HG02759 (cell line): Measurements from ENCODE around the gene RNF181.
"Not testable (repeated sequence)": the region's sequence is repeated elsewhere in the genome, so short reads cannot be mapped to it uniquely, and the experiment has no call there.

Source experiments
- ATAC-seq: cut with Tn5 transposase; IDR thresholded peaks from one replicate; pipeline ENCODE4 v1.9.1; 2021; ENCODE audit warnings: mild to moderate bottlenecking, moderate library complexity; ENCODE audit not compliant: unreplicated experiment

Gene RNF181

GRCh38 chr2:85577063-85577385 lies 18.5 kb upstream of the RNF181 start:
- ATAC-seq = no peak

DNA sequence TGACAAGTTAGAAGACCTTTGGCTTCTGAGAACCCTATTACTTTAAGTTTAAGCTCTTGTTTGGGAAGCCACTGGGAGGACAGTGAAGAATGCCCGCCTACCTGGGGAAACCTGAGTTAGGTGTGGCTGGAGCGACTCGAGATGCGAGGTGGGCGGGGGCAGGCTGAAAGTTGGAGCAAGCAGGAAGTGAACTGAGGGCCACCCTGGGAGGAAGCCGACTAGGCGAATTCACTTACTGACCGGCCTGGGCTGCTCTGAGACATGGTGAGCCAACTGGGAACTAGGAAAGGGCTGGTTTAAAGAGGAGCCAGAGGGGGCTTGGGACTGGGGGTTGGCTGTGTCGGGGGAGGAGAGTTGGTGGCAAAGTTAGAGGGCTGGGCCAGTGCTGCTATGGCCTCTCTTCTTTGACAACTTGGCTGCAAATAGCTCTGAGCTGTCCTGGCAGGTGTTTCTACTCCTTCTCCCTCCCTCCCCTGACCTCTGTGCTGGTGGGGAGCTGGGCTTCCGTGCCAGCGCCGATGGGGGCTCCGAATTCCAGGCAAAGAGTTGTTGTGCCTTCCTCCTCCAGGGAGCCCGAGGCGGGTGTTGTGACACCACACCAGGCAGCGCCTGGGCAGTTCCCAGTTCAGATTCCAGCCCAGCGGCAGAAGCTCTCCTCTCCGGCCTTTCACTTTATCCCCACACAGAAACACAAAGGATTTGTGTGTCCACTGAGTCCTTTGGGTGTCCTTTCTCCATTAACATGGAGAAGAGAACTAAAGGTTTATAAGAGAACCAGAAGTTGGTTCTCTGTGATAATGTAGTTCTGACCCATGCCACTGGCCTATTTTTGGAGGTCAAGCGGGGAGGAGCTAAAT lies 17.9 kb upstream of the RNF181 start, which contains the start of gene VAMP8:
Gene VAMP8, plus strand, starts transcription at position 201 of the 857 bp plus-strand sequence. Its CDS starts 61 bp downstream, at position 262.
- ATAC-seq = peak; percentile 64

DNA sequence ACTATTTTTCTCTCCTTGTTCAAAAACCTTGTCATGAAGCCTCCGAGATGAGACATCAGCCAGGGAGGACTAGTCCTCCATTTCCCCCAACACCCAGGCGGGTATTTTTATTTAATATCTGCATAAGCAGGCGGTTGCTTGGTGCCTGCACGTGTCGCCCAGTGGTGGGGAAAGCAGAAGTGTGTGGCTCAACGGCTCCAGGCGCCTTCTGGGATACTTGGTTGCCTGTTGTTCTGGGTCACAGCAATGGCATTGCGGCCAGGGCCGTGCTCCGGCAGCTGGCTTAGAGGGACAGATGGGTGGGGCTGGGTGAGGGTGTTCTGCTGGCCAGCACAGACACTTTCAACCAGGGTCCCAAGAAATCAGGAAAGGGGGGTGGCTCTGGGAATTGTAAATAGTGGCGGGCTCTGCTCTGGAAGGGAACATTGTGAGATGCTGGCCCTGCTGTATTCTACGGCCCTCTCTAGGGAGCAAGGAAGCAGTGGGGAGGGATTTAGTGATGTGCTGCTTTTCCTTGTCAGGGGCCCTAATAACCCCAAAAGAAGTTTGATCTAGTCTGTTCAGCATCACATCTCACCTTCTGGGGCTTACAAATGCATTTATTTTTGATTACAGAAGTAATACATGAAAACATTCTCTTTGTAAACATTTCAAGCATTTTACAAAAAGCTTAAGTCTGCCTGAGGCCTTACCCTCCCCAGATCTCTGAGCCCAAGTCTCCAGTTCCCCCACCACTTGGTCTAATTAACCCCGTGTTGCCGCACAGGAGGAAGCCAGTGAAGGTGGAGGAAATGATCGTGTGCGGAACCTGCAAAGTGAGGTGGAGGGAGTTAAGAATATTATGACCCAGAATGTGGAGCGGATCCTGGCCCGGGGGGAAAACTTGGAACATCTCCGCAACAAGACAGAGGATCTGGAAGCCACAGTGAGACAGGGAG lies 17.0 kb upstream of the RNF181 start:
- ATAC-seq = peak; percentile 55

GRCh38 chr2:85579266-85579935 lies 16.1 kb upstream of the RNF181 start:
- ATAC-seq = no peak

GRCh38 chr2:85580206-85580605 lies 15.3 kb upstream of the RNF181 start:
- ATAC-seq = no peak

- no peak for ATAC-seq
Measured at GRCh38 chr2:85582492-85582891, 13.1 kb upstream of the RNF181 start.

- peak; percentile 2 for ATAC-seq
Measured at GRCh38 chr2:85583667-85584353, 11.7 kb upstream of the RNF181 start.

- ATAC-seq = peak; percentile 77
Measured at GRCh38 chr2:85584354-85584856, 11.1 kb upstream of the RNF181 start, which contains the start of gene VAMP5. Gene VAMP5 (plus strand): TSS chr2:85584431. CDS start chr2:85584491, 60 bp downstream.

DNA sequence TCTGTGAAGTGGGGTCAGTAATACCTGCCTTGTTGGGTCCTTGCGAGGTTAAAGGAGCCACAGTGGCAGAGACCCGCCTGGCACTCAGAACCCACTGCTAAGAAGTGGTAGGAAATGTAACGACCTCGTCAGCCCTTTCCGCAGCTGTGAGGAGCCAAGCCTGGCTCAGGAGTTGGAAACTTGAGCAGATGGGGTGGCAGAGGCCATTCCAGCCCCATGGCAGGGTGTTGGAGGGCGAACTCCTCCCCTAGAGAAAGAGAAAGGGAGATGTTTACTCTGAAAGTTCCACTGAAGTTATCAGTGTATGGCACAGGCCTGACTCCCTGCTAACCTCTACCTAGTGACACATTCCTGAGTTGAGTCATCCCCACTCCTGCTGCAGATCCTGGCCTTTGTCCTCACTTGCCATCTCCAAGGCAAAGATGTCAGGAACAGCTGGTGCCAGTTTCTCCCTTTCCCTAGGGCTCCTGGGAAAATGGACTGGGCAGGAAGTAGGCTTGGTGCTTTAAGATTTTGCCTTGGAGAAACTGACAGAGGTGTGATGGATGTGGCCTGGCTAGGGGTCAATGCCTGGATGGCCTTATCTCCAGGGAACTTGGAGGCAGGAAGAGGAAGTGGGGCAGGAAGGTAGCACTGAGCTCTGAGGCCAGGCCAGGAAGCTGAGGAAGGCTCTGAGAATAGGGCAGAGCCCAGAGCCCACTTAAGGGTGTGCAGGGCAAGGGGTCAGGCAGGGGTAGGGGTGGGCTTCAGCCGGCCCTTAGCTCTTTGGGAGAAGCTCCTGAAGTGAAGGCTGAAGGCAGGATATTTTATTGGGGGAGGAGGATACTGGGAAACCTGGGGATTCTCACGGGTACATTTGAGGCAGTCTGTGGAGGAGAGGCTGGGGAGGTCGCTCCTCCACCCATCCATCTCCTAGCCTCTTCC lies 10.4 kb upstream of the RNF181 start:
- ATAC-seq = peak; percentile 34

GRCh38 chr2:85585781-85586105 lies 9.8 kb upstream of the RNF181 start:
- no peak for ATAC-seq

- no peak for ATAC-seq
Measured at GRCh38 chr2:85588236-85588635, 7.3 kb upstream of the RNF181 start.

- no peak for ATAC-seq
Measured at GRCh38 chr2:85588645-85589044, 6.9 kb upstream of the RNF181 start.

- ATAC-seq = no peak
Measured at GRCh38 chr2:85589181-85589580, 6.4 kb upstream of the RNF181 start.

- ATAC-seq = no peak
Measured at GRCh38 chr2:85589982-85590791, 5.4 kb upstream of the RNF181 start.

GRCh38 chr2:85590950-85591349 lies 4.6 kb upstream of the RNF181 start:
- no peak for ATAC-seq

DNA sequence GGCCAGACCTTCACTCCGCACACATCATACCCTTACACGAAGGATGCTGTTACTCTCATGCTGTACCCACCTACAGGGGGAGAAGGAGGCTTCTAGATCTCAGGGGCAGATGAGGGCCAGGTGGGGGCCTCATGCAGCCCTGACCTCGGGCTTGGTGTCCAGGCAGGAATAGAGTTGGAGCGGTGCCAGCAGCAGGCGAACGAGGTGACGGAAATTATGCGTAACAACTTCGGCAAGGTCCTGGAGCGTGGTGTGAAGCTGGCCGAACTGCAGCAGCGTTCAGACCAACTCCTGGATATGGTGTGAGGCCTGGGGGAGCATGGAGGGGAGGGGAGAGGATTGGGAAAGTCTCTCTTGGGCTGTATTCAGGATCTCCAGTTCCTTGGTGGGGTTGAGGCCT lies 4.0 kb upstream of the RNF181 start:
- no peak for ATAC-seq

DNA sequence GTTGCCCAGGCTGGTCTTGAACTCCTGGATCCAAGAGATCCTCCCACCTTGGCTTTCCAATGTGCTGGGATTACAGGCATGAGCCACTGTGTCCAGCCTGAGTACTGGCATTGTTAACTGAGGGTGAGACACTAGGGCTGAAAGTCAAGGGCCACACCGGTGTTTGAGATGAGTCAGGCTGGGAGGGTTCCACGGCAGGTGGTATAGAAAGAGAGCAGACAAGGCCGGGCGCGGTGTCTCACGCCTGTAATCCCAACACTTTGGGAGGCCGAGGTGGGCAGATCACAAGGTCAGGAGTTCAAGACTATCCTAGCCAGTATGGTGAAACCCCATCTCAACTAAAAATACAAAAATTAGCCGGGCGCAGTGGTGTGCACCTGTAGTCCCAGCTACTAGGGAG lies 3.2 kb upstream of the RNF181 start:
- not testable (repeated sequence) for ATAC-seq

GRCh38 chr2:85593023-85593422 lies 2.5 kb upstream of the RNF181 start:
- no peak for ATAC-seq
